IMR-90 (cell line): ENCODE measurements around the gene EXOC2. TPM values are rescaled to one million over a fixed set of nuclear protein-coding genes. Genes with fewer than 3 reads are reported as not detected.

Source experiments
- ATAC-seq: fragments of 200-7000 bp; cut with Tn5 transposase; 2 replicates; pipeline ENCODE4 v1.9.1; 2020; ENCODE audit warnings: low read depth, mild to moderate bottlenecking, moderate library complexity
- BruUV-seq: library from RNA; stranded (reverse); fragments of 400-500 nt; replicated peaks from 2 replicates; lab custom pipeline; 2021; lab: Mats Ljungman, UMichigan
- CTCF ChIA-PET: fragments of 300-600 bp; formaldehyde crosslinking; extraction: SDS; loops from one replicate; lab custom pipeline; 2021; ENCODE audit warnings: antibody characterized with exemption; lab: Yijun Ruan, JAX
- POLR2A ChIA-PET: fragments of 300-600 bp; sonication (Branson Sonifier 250); formaldehyde crosslinking; loops from one replicate; lab custom pipeline; 2022; ENCODE audit warnings: antibody characterized with exemption; ENCODE audit not compliant: unreplicated experiment; lab: Charles Lee
- DNase-seq: peaks from one replicate; pipeline ENCODE4 v3.0.0; 2013
- H2AFZ ChIP-seq: replicated peaks from 2 replicates; pipeline ENCODE3; 2013; ENCODE audit warnings: low read length, mild to moderate bottlenecking; ENCODE audit not compliant: poor library complexity
- H2AK5ac ChIP-seq: 2 replicates; pipeline ENCODE4 v1.6.1; 2013; ENCODE audit warnings: low read depth, low read length, inconsistent platforms
- H2AK9ac ChIP-seq: replicated peaks from 2 replicates; pipeline ENCODE3; 2013; ENCODE audit warnings: mild to moderate bottlenecking, low read depth, low read length, moderate library complexity; ENCODE audit not compliant: poor library complexity
- H2BK120ac ChIP-seq: 2 replicates; pipeline ENCODE4 v1.6.1; 2013; ENCODE audit warnings: low read depth, low read length, inconsistent platforms
- H2BK15ac ChIP-seq: 3 replicates; pipeline ENCODE4 v1.6.1; 2013; ENCODE audit warnings: low read depth, low read length, inconsistent platforms
- H2BK20ac ChIP-seq: 2 replicates; pipeline ENCODE4 v1.6.1; 2013; ENCODE audit warnings: low read depth, mild to moderate bottlenecking, inconsistent platforms, low read length, moderate library complexity
- H2BK5ac ChIP-seq: 2 replicates; pipeline ENCODE4 v1.6.1; 2013; ENCODE audit warnings: mild to moderate bottlenecking, low read depth, low read length, inconsistent platforms; ENCODE audit not compliant: poor library complexity, severe bottlenecking
- H3K14ac ChIP-seq: replicated peaks from 2 replicates; pipeline ENCODE4 v1.6.1; 2013; ENCODE audit warnings: low read depth, low read length, inconsistent platforms
- H3K18ac ChIP-seq: 2 replicates; pipeline ENCODE4 v1.6.1; 2013; ENCODE audit warnings: low read depth, low read length, control low read depth
- H3K23ac ChIP-seq: 2 replicates; pipeline ENCODE4 v1.6.1; 2013; ENCODE audit warnings: low read depth, low read length, inconsistent platforms
- H3K27ac ChIP-seq: 2 replicates; pipeline ENCODE4 v1.5.1; 2013; ENCODE audit warnings: mild to moderate bottlenecking, control low read depth, low read length; ENCODE audit not compliant: insufficient read depth
- H3K27me3 ChIP-seq: 2 replicates; pipeline ENCODE4 v1.6.1; 2013; ENCODE audit warnings: low read length; ENCODE audit not compliant: control insufficient read depth, insufficient read depth
- H3K36me3 ChIP-seq: 2 replicates; pipeline ENCODE4 v1.6.1; 2013; ENCODE audit warnings: low read length, mixed read lengths; ENCODE audit not compliant: control insufficient read depth, insufficient read depth
- H3K4ac ChIP-seq: 2 replicates; pipeline ENCODE4 v1.6.1; 2013; ENCODE audit warnings: low read depth, low read length, inconsistent platforms
- H3K4me1 ChIP-seq: 2 replicates; pipeline ENCODE4 v1.6.1; 2013; ENCODE audit warnings: low read length, mixed read lengths; ENCODE audit not compliant: control insufficient read depth, insufficient read depth
- H3K4me2 ChIP-seq: 2 replicates; pipeline ENCODE4 v1.6.1; 2013; ENCODE audit warnings: low read depth, mild to moderate bottlenecking, control low read depth, low read length, moderate library complexity
- H3K4me3 ChIP-seq: 2 replicates; pipeline ENCODE4 v1.5.1; 2013; ENCODE audit warnings: low read depth, mild to moderate bottlenecking, control low read depth, low read length, moderate library complexity; ENCODE audit not compliant: insufficient read depth
- H3K56ac ChIP-seq: 2 replicates; pipeline ENCODE4 v1.6.1; 2013; ENCODE audit warnings: low read length, inconsistent platforms; ENCODE audit not compliant: insufficient read depth; ENCODE audit errors: extremely low read depth
- H3K79me1 ChIP-seq, 2 experiments: 2 replicates each; pipeline ENCODE4 v1.6.1; 2013; ENCODE audit warnings: low read length in 2 of 2, inconsistent platforms in 1 of 2, low read depth in 1 of 2
- H3K9ac ChIP-seq: 2 replicates; pipeline ENCODE4 v1.6.1; 2013; ENCODE audit warnings: low read depth, low read length, control low read depth
- H3K9me1 ChIP-seq: 2 replicates; pipeline ENCODE4 v1.6.1; 2013; ENCODE audit warnings: low read length, inconsistent platforms; ENCODE audit not compliant: insufficient read depth
- H3K9me3 ChIP-seq: 2 replicates; pipeline ENCODE4 v1.6.1; 2013; ENCODE audit warnings: low read length; ENCODE audit not compliant: control insufficient read depth, insufficient read depth
- H4K20me1 ChIP-seq: 2 replicates; pipeline ENCODE4 v1.6.1; 2013; ENCODE audit warnings: low read length, inconsistent platforms; ENCODE audit not compliant: insufficient read depth
- H4K5ac ChIP-seq: 2 replicates; pipeline ENCODE4 v1.6.1; 2013; ENCODE audit warnings: mild to moderate bottlenecking, low read depth, low read length, control low read depth
- H4K8ac ChIP-seq, 2 experiments: 2 replicates each; pipeline ENCODE4 v1.6.1; 2013; ENCODE audit warnings: low read depth in 2 of 2, low read length in 2 of 2, control low read depth in 1 of 2, inconsistent platforms in 1 of 2
- H4K91ac ChIP-seq: 2 replicates; pipeline ENCODE4 v1.6.1; 2013; ENCODE audit warnings: low read depth, low read length, inconsistent platforms; ENCODE audit not compliant: insufficient read depth
- BHLHE40 ChIP-seq: fragments of 150-350 bp; IDR thresholded peaks from 2 replicates; pipeline ENCODE4 v1.6.1; 2016; ENCODE audit warnings: mild to moderate bottlenecking, low read depth, low read length
- CEBPB ChIP-seq: IDR thresholded peaks from 2 replicates; pipeline ENCODE4 v1.6.1; 2012; ENCODE audit warnings: low read depth, low read length, improper control_type of control experiment
- CHD1 ChIP-seq: IDR thresholded peaks from 2 replicates; pipeline ENCODE4 v1.6.1; 2012; ENCODE audit warnings: low read depth, low read length, improper control_type of control experiment
- MAFK ChIP-seq: IDR thresholded peaks from 2 replicates; pipeline ENCODE4 v1.6.1; 2012; ENCODE audit warnings: low read depth, low read length, improper control_type of control experiment
- MAZ ChIP-seq: IDR thresholded peaks from 2 replicates; pipeline ENCODE4 v1.6.1; 2012; ENCODE audit warnings: low read depth, mild to moderate bottlenecking, low read length, improper control_type of control experiment, moderate library complexity, borderline replicate concordance
- MXI1 ChIP-seq: IDR thresholded peaks from 2 replicates; pipeline ENCODE4 v1.6.1; 2012; ENCODE audit warnings: low read depth, mild to moderate bottlenecking, low read length, moderate library complexity, borderline replicate concordance
- NFE2L2 ChIP-seq: fragments of 150-350 bp; IDR thresholded peaks from 2 replicates; pipeline ENCODE4 v1.6.1; 2016; ENCODE audit warnings: low read depth, mild to moderate bottlenecking, low read length
- POLR2A ChIP-seq: IDR thresholded peaks from 2 replicates; pipeline ENCODE4 v1.6.1; 2012; ENCODE audit warnings: mild to moderate bottlenecking, low read depth, low read length
- RAD21 ChIP-seq: IDR thresholded peaks from 2 replicates; pipeline ENCODE4 v1.6.1; 2012; ENCODE audit warnings: low read length, improper control_type of control experiment
- RCOR1 ChIP-seq: IDR thresholded peaks from 2 replicates; pipeline ENCODE4 v1.6.1; 2012; ENCODE audit warnings: mild to moderate bottlenecking, low read length, improper control_type of control experiment; ENCODE audit not compliant: insufficient replicate concordance
- RFX5 ChIP-seq: IDR thresholded peaks from 2 replicates; pipeline ENCODE4 v1.8.0; 2012; ENCODE audit warnings: low read depth, mild to moderate bottlenecking, low read length, moderate library complexity
- SMC3 ChIP-seq: fragments of 150-350 bp; IDR thresholded peaks from 2 replicates; pipeline ENCODE4 v1.6.1; 2016; ENCODE audit warnings: low read depth, mild to moderate bottlenecking, antibody characterized with exemption, low read length, moderate library complexity
- WGBS, 2 experiments: methylation state at CpG; one replicate each; pipeline versions ENCODE4 v1.1.5 to v1.1.7; 2013; ENCODE audit warnings: missing lambda C conversion rate in 2 of 2; ENCODE audit not compliant: insufficient read length in 1 of 2; ENCODE audit errors: extremely low coverage in 2 of 2; 5-methylcytosine and 5-hydroxymethylcytosine counted together
- dilution Hi-C: fragments of 300-500 bp; cut with HindIII; formaldehyde crosslinking; loops from one replicate; pipeline ENCODE4 v1.14.3; 2018; ENCODE audit warnings: low sequenced_read_pairs; ENCODE audit not compliant: unreplicated experiment
- in situ Hi-C: fragments of 300-500 bp; cut with MboI; formaldehyde crosslinking; loops from 3 replicates; pipeline ENCODE4 v1.14.3; 2019; ENCODE audit warnings: low sequenced_read_pairs, inconsistent platforms, mixed read lengths
- intact Hi-C: fragments of 100-400 bp; cut with micrococcal nuclease; formaldehyde crosslinking; loops from 2 replicates; pipeline ENCODE4 v1.10.0; 2022
- polyA plus RNA-seq, 3 experiments: library from polyadenylated mRNA; depleted of rRNA; stranded (reverse); fragments of >200 nt; gene quantifications; 2 replicates each; pipeline ENCODE4 v1.2.3, GENCODE V29; 2012; ENCODE audit warnings: low replicate concordance in 1 of 3
- total RNA-seq: library from RNA; depleted of rRNA; stranded (reverse); fragments of >200 nt; gene quantifications from 2 replicates; pipeline ENCODE4 v1.2.3, GENCODE V29; 2012
- TF ChIP-seq, protein P1 (sequence below): conservative IDR thresholded peaks from 2 replicates; pipeline ENCODE4 v1.5.1; 2012; ENCODE audit warnings: mild to moderate bottlenecking, low read depth, low read length, improper control_type of control experiment
- TF ChIP-seq, protein P2 (sequence below): fragments of 150-350 bp; IDR thresholded peaks from 2 replicates; pipeline ENCODE4 v1.6.1; 2017; ENCODE audit warnings: mild to moderate bottlenecking, antibody characterized with exemption, low read length, low read depth

The EXOC2 gene
- total and polyA plus RNA-seq, 2 of the 4 experiments (the other 2 are of a cell fraction): 13.1 to 37.3 TPM

DNA sequence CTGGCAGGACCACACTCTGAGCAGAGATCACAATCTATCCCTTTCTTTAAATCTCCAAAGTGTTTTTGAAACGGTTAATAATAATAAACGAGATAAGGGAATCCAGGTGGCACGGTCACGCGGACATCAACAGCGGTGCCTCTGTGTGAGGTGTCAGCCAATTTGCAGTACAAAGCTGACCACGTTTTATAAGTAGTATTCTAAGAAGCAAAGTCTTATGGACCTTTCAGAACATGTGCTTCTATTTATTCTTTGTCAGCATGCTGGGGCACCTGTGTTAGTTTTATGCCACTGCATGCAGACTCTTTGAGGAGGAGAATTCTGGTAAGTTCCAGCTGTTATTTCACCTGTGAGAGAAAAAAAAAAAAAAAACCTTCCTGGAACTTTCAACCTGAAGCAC lies 39.0 kb upstream of the EXOC2 start (continued):
- TF ChIP-seq CHD1 (no peak), RFX5 (no peak)

DNA sequence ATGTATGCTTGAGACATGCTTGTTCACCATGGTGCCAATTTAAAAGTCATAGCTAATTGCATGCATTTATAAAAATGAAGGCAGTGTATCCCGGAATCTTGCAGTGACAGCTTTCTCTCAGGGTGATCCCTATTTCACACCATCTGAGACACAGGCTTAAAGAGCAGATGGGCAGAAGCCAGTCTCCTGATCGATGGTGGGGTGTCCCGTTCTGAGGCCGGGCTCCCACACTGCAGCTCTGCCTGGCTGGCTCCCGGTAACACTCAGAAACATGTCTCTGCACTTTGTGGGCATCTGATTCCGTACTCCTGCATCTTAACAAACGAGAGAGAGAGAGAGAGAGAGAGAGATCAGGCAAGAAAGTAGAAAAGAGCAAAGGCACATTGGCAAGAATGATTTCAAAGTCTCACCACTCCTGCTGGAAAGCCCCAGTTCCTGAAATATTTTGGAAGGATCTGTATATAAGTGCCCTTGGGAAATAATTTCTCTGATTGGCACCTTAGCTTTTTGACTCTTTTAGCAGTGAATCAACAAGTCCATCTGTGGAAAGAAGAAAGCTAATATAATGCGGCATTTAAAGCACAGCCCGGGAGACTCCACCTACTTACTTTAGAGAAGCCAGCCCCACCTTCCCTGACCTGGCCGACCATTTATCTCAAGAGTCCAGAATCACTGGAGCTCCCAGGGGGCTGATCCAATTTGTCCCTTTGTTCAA lies 36.8 kb upstream of the EXOC2 start:
- no peak overlapping the region for H2BK15ac ChIP-seq
- no peak overlapping the region for H4K8ac ChIP-seq
- no peak overlapping the region for H3K4ac ChIP-seq
- H3K4me1 ChIP-seq: no peaks in the 10 kb centered on the region
- no peak overlapping the region for H3K9ac ChIP-seq
- no peak overlapping the region for H3K56ac ChIP-seq
- no peak overlapping the region for H3K4me3 ChIP-seq
- no peak overlapping the region for H3K23ac ChIP-seq
- H2AFZ ChIP-seq: no peak overlapping the region
- BruUV-seq: no TSS peak
- 60% methylated on average over 3 of the region's 10 CpGs; no CpG with 5 or more reads in 1 of the 2 experiments for WGBS, 2 experiments
- H2AK5ac ChIP-seq: no peak overlapping the region
- H2BK120ac ChIP-seq: no peak overlapping the region
- POLR2A ChIA-PET: interaction anchor here (0.6 kb wide), 1 partner anchor 12 kb away, joined by 3 read pairs; no protein-coding TSS in a partner anchor
- H3K18ac ChIP-seq: no peak overlapping the region
- H3K9me3 ChIP-seq: no peaks in the 10 kb centered on the region
- CTCF ChIA-PET: interaction anchor here (2.1 kb wide), 1 partner anchor 8 kb away, joined by 6 read pairs; no protein-coding TSS in a partner anchor
- H4K20me1 ChIP-seq: no peaks in the 10 kb centered on the region
- TF ChIP-seq MXI1: no peak
- no peak for TF ChIP-seq RAD21
- TF ChIP-seq BHLHE40: no peak
- TF ChIP-seq, protein P1, sequence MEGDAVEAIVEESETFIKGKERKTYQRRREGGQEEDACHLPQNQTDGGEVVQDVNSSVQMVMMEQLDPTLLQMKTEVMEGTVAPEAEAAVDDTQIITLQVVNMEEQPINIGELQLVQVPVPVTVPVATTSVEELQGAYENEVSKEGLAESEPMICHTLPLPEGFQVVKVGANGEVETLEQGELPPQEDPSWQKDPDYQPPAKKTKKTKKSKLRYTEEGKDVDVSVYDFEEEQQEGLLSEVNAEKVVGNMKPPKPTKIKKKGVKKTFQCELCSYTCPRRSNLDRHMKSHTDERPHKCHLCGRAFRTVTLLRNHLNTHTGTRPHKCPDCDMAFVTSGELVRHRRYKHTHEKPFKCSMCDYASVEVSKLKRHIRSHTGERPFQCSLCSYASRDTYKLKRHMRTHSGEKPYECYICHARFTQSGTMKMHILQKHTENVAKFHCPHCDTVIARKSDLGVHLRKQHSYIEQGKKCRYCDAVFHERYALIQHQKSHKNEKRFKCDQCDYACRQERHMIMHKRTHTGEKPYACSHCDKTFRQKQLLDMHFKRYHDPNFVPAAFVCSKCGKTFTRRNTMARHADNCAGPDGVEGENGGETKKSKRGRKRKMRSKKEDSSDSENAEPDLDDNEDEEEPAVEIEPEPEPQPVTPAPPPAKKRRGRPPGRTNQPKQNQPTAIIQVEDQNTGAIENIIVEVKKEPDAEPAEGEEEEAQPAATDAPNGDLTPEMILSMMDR: no peak
- TF ChIP-seq SMC3: no peak
- TF ChIP-seq CEBPB: no peak
- no peak for TF ChIP-seq POLR2A
- TF ChIP-seq CHD1: no peak
- no peak for TF ChIP-seq RFX5
- TF ChIP-seq RCOR1: no peak
- no peak for TF ChIP-seq MAFK
- TF ChIP-seq, protein P2, sequence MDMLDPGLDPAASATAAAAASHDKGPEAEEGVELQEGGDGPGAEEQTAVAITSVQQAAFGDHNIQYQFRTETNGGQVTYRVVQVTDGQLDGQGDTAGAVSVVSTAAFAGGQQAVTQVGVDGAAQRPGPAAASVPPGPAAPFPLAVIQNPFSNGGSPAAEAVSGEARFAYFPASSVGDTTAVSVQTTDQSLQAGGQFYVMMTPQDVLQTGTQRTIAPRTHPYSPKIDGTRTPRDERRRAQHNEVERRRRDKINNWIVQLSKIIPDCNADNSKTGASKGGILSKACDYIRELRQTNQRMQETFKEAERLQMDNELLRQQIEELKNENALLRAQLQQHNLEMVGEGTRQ: no peak
- no peak for TF ChIP-seq NFE2L2
- no peak for TF ChIP-seq MAZ
- in situ Hi-C loops: no loop called here
- no peak overlapping the region for H2AK9ac ChIP-seq
- peaks cover 26% of the 10 kb centered on the region for H3K27me3 ChIP-seq
- H3K36me3 ChIP-seq: no peaks in the 10 kb centered on the region
- no peak overlapping the region for H3K14ac ChIP-seq
- H2BK5ac ChIP-seq: no peak overlapping the region
- no peak overlapping the region for H3K27ac ChIP-seq
- no peaks in the 10 kb centered on the region for H3K9me1 ChIP-seq
- no peaks in the 10 kb centered on the region for H3K79me1 ChIP-seq
- no peak overlapping the region for H4K91ac ChIP-seq
- intact Hi-C loops: no loop called here
- no peak overlapping the region for H4K5ac ChIP-seq
- dilution Hi-C loops: no loop called here
- DNase-seq: no peak
- no peak overlapping the region for H2BK20ac ChIP-seq
- no peak for ATAC-seq
- no peak overlapping the region for H3K4me2 ChIP-seq
